Measurements from ENCODE around the gene CCNY. TPM values are rescaled to one million over a fixed set of nuclear protein-coding genes. Genes with fewer than 3 reads are reported as not detected.
"Not testable (repeated sequence)": the region's sequence is repeated elsewhere in the genome, so short reads cannot be mapped to it uniquely, and the experiment has no call there.

The CCNY gene
- total RNA-seq, 1 experiment from 2014 or later = 53.3 TPM

DNA sequence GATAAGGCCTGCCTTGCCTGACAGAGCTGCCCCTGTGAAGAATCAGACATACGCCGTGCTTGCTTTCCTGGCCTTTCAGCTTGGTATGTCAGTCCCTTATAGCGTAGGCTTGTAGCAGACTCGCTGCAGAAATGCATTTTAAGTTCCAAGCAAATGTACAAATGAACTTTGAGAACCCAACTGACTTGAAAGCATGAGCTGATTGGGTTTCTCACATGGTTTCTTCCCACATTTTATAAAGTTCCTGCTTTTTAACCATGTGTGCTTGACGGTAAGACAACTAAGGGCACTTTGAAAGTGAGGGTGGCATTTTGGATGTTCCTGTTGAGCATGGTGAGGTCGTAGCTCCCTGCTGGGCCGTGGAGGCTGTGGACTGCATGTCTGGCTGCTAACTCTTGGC is 62.6 kb downstream of the CCNY start:
- H3K27ac Mint-ChIP-seq = no peak overlapping the region
- H3K9me3 Mint-ChIP-seq = no peaks in the 10 kb centered on the region
- H3K36me3 Mint-ChIP-seq = no peaks in the 10 kb centered on the region
- H3K27me3 Mint-ChIP-seq (ENCODE audit: low read depth) = no peaks in the 10 kb centered on the region
- peaks cover 60% of the 10 kb centered on the region for H3K4me1 Mint-ChIP-seq
- DNase-seq (ENCODE audit: low spot score) = no peak
- POLR2A ChIA-PET = no interaction called here
- CTCF ChIA-PET = no interaction called here
- no peak for TF ChIP-seq SMAD4 (CRISPR knock-in tag; IDR thresholded peaks at IDR 0.05)
- TF ChIP-seq NR2C2 (CRISPR knock-in tag; IDR thresholded peaks at IDR 0.05) = no peak
- TF ChIP-seq GTF2I (CRISPR knock-in tag; conservative IDR thresholded peaks at IDR 0.05) = no peak
- TF ChIP-seq ETV6 (CRISPR knock-in tag; IDR thresholded peaks at IDR 0.05) = no peak
- no peak for TF ChIP-seq ATF1 (CRISPR knock-in tag; IDR thresholded peaks at IDR 0.05)
- no peak for ATAC-seq
- no peak overlapping the region for H3K4me3 Mint-ChIP-seq

DNA sequence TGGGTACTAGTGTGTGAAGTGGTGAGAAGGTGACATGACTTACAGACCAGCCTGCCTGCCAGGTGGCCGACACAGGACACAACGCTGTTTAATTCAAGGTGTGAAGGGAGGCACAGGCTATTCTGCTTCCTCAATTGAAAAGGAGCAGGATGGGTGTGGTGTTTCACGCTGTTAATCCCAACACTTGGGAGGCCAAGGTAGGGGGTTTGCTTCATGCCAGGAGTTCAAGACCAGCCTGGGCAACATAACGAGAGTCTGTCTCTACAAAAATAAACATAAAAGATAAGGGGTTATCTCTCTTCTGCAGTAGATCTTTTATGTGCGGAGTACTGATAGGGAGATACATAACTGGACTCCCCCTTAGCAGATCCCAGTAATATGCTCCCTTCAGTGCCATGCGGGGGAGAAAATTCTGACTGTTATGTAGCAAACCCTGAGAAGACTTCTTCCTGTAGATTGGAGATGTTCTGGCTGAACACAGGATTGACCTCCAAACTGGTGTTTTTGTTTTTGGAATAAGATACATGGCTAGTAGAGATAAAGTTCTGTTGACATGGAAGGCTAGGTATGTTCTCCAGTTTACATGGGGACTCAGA is 63.2 kb downstream of the CCNY start:
- Mint-ChIP-seq H3K4me3 (no peak overlapping the region), H3K9me3 (no peaks in the 10 kb centered on the region)
- CTCF ChIA-PET = no interaction called here

DNA sequence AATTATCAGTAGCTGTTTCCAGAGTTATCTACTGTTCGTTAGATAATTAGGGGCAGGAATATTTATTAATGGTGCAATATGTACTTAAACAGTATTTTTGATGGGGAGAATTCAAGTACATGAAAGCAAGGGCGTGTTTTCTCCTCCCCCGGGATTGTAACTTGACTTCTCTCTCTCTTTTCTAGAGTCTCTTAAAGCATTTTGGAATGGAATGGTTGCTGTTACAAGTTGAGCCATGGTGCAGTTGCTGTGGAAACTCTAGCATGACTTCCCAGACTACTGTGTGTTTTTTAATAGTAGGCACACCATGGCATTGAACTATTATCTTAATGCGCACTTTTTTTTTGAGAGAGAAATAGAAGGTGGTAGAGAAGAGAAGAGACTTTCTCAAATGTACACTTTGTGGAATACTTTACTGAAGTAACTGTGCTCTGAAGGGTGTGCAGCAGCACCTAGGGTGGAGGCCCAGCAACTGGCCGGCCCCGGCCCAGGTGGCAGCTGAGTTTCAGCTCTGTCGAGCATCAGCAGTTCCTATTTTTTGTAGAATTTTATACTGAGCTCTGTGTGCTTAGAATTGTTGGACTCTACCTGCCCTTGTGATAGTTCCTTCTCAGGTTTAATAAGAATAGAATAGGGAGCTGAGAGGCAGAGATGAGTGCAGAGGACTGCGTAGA is 64.4 kb downstream of the CCNY start:
- DNase-seq (ENCODE audit: low spot score) (no peak), ATAC-seq (no peak)
- Mint-ChIP-seq H3K4me3 (no peak overlapping the region), H3K36me3 (no peaks in the 10 kb centered on the region; the same call in 1 of the 2 replicates), H3K9me3 (no peaks in the 10 kb centered on the region; the same call in 1 of the 2 replicates), H3K27ac (no peak overlapping the region), H3K4me1 (peaks cover 43% of the 10 kb centered on the region), H3K27me3 (ENCODE audit: low read depth) (no peaks in the 10 kb centered on the region)
- TF ChIP-seq, protein P1, sequence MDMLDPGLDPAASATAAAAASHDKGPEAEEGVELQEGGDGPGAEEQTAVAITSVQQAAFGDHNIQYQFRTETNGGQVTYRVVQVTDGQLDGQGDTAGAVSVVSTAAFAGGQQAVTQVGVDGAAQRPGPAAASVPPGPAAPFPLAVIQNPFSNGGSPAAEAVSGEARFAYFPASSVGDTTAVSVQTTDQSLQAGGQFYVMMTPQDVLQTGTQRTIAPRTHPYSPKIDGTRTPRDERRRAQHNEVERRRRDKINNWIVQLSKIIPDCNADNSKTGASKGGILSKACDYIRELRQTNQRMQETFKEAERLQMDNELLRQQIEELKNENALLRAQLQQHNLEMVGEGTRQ (CRISPR knock-in tag; IDR thresholded peaks at IDR 0.05) = no peak
- TF ChIP-seq NR1H2 (CRISPR knock-in tag; IDR thresholded peaks at IDR 0.05) = no peak
- TF ChIP-seq ATF1 (CRISPR knock-in tag; IDR thresholded peaks at IDR 0.05) = no peak
- TF ChIP-seq, protein P2, sequence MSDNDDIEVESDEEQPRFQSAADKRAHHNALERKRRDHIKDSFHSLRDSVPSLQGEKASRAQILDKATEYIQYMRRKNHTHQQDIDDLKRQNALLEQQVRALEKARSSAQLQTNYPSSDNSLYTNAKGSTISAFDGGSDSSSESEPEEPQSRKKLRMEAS (CRISPR knock-in tag; IDR thresholded peaks at IDR 0.05) = no peak
- no peak for TF ChIP-seq NR2C2 (CRISPR knock-in tag; IDR thresholded peaks at IDR 0.05)
- TF ChIP-seq, protein P3, sequence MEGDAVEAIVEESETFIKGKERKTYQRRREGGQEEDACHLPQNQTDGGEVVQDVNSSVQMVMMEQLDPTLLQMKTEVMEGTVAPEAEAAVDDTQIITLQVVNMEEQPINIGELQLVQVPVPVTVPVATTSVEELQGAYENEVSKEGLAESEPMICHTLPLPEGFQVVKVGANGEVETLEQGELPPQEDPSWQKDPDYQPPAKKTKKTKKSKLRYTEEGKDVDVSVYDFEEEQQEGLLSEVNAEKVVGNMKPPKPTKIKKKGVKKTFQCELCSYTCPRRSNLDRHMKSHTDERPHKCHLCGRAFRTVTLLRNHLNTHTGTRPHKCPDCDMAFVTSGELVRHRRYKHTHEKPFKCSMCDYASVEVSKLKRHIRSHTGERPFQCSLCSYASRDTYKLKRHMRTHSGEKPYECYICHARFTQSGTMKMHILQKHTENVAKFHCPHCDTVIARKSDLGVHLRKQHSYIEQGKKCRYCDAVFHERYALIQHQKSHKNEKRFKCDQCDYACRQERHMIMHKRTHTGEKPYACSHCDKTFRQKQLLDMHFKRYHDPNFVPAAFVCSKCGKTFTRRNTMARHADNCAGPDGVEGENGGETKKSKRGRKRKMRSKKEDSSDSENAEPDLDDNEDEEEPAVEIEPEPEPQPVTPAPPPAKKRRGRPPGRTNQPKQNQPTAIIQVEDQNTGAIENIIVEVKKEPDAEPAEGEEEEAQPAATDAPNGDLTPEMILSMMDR (IDR thresholded peaks at IDR 0.05) = no peak
- TF ChIP-seq, protein P4, sequence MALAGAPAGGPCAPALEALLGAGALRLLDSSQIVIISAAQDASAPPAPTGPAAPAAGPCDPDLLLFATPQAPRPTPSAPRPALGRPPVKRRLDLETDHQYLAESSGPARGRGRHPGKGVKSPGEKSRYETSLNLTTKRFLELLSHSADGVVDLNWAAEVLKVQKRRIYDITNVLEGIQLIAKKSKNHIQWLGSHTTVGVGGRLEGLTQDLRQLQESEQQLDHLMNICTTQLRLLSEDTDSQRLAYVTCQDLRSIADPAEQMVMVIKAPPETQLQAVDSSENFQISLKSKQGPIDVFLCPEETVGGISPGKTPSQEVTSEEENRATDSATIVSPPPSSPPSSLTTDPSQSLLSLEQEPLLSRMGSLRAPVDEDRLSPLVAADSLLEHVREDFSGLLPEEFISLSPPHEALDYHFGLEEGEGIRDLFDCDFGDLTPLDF (CRISPR knock-in tag; IDR thresholded peaks at IDR 0.05) = no peak
- no peak for TF ChIP-seq ZNF416 (CRISPR knock-in tag; IDR thresholded peaks at IDR 0.05)
- no peak for TF ChIP-seq JUN (CRISPR knock-in tag; IDR thresholded peaks at IDR 0.05)
- POLR2A ChIA-PET = interaction anchor here (0.6 to 0.7 kb wide), 3 partner anchors 25 to 162 kb away, joined by 3 to 4 read pairs (median 4); no protein-coding TSS in a partner anchor
- CTCF ChIA-PET = interaction anchor here (0.7 kb wide), 1 partner anchor 79 kb away, joined by 3 read pairs; no protein-coding TSS in a partner anchor

More for the DNA sequence above, 63.2 kb downstream of the CCNY start:
- POLR2A ChIA-PET = no interaction called here
- H3K27ac Mint-ChIP-seq = no peak overlapping the region
- ATAC-seq (no peak), DNase-seq (ENCODE audit: low spot score) (no peak)
- peaks cover 54% of the 10 kb centered on the region for H3K4me1 Mint-ChIP-seq
- TF ChIP-seq TEAD1 (CRISPR knock-in tag; IDR thresholded peaks at IDR 0.05) = no peak
- no peak for TF ChIP-seq TCF7 (CRISPR knock-in tag; IDR thresholded peaks at IDR 0.05; ENCODE audit: low read depth)
- TF ChIP-seq, protein P5, sequence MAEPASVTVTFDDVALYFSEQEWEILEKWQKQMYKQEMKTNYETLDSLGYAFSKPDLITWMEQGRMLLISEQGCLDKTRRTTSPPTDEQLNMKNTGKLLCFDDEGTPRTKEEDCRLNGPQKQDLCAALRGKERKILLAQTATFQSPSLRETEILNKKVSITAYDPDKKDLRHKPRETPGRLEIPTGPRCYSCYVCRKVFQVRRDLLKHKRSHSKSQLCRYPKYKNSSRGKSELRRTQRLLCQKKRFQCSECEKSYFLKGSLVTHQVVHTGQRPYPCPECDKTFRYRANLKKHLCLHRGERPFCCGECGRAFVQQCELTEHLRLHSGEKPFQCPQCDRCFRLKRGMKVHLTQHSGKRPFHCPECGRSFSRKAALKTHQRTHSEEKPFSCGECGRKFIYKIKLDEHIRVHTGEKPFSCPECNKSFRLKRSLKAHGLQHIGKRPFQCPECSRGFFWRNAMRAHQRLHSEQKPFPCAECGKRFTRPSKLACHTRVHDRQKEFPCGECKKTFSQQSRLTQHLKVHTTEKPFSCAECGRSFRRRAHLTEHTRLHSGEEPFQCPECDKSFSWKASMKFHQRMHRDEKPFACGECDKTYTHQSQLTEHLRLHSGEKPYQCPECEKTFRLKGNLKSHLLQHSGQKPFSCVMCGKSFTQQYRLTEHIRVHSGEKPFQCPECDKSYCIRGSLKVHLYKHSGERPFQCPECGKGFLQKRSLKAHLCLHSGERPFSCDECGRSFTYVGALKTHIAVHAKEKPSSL (CRISPR knock-in tag; conservative IDR thresholded peaks at IDR 0.05) = no peak
- TF ChIP-seq NFE2L1 (CRISPR knock-in tag; IDR thresholded peaks at IDR 0.05) = no peak
- no peaks in the 10 kb centered on the region for H3K27me3 Mint-ChIP-seq (ENCODE audit: low read depth)
- H3K36me3 Mint-ChIP-seq = no peaks in the 10 kb centered on the region

DNA sequence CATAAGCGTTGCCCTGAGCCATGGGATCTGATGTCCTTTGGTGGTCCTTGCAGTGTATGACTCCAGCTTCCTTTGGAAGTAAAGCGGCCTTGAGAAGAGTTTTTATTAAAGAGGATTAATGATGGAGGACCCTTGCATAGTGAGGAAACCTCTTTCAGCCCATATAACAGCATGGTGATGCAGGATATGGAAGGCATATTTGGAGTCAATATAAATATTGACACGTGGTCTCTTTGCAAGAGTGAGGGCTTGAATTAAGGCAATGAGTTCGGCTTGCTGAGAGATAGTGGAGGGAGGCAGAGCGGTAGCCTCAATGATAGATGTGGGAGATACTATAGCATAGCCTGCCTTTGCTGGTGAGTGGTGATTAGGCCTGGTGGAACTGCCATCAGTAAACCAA is 67.2 kb downstream of the CCNY start:
- H3K27me3 Mint-ChIP-seq (ENCODE audit: low read depth); ATAC-seq; CTCF ChIA-PET; H3K4me3 Mint-ChIP-seq; DNase-seq (ENCODE audit: low spot score); POLR2A ChIA-PET; H3K27ac Mint-ChIP-seq: not testable (repeated sequence)
- H3K9me3 Mint-ChIP-seq = peaks cover 18% of the 10 kb centered on the region
- H3K36me3 Mint-ChIP-seq = peaks cover 20% of the 10 kb centered on the region
- peaks cover 15% of the 10 kb centered on the region for H3K4me1 Mint-ChIP-seq

DNA sequence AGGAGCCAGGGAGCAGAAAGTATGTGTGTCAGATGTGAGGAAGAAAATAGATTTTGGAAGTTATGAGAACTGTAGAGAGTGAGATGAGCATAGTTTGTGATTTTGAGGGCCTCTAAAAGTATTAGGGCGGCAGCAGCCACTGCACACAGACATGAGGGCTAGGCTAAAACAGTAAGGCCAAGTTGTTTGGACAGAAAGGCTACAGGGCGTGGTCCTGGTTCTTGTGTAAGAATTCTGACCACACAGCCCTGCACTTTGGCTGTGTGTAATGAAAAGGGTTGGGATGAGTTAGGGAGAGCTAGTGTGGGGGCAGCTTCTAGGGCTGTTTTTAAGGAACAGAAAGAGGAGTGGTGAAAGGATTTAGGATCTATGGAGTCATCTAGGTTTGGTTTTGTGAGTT is 67.8 kb downstream of the CCNY start:
- H3K27me3 Mint-ChIP-seq (ENCODE audit: low read depth); H3K4me1 Mint-ChIP-seq; H3K4me3 Mint-ChIP-seq; CTCF ChIA-PET; ATAC-seq; DNase-seq (ENCODE audit: low spot score); H3K27ac Mint-ChIP-seq; POLR2A ChIA-PET: not testable (repeated sequence)
- Mint-ChIP-seq H3K9me3 (peaks cover 20% of the 10 kb centered on the region), H3K36me3 (peaks cover 24% of the 10 kb centered on the region)

Measured in WTC11 (cell line).